ENCODE results near the gene KCNAB2.

KCNAB2 gene

DNA sequence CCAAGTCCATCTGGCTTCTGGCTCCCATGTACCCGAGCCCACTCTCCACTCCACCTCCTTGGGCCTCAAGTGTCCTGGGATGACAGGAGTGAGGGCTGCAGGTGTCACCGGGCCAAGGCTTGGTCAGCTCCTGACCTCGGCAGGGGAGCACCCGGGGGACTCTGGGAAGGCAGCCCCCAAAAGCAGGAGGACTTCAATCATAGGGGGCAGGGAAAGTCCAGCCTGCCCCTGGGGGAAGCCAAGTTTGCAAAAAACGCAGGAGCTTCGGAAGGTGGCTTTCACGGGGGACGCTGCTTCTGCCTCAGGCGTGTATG is 56.8 kb downstream of the KCNAB2 start:
- TF ChIP-seq PPARA (CRISPR knock-in tag; IDR thresholded peaks at IDR 0.05; ENCODE audit: borderline replicate concordance): no peak
- TF ChIP-seq, protein P1, sequence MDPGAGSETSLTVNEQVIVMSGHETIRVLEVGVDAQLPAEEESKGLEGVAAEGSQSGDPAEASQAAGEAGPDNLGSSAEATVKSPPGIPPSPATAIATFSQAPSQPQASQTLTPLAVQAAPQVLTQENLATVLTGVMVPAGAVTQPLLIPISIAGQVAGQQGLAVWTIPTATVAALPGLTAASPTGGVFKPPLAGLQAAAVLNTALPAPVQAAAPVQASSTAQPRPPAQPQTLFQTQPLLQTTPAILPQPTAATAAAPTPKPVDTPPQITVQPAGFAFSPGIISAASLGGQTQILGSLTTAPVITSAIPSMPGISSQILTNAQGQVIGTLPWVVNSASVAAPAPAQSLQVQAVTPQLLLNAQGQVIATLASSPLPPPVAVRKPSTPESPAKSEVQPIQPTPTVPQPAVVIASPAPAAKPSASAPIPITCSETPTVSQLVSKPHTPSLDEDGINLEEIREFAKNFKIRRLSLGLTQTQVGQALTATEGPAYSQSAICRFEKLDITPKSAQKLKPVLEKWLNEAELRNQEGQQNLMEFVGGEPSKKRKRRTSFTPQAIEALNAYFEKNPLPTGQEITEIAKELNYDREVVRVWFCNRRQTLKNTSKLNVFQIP (CRISPR knock-in tag; IDR thresholded peaks at IDR 0.05; ENCODE audit: borderline replicate concordance, low read depth): no peak
- TF ChIP-seq TSHZ2 (CRISPR knock-in tag; IDR thresholded peaks at IDR 0.05): no peak
- TF ChIP-seq, protein P2, sequence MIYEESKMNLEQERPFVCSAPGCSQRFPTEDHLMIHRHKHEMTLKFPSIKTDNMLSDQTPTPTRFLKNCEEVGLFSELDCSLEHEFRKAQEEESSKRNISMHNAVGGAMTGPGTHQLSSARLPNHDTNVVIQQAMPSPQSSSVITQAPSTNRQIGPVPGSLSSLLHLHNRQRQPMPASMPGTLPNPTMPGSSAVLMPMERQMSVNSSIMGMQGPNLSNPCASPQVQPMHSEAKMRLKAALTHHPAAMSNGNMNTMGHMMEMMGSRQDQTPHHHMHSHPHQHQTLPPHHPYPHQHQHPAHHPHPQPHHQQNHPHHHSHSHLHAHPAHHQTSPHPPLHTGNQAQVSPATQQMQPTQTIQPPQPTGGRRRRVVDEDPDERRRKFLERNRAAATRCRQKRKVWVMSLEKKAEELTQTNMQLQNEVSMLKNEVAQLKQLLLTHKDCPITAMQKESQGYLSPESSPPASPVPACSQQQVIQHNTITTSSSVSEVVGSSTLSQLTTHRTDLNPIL (CRISPR knock-in tag; IDR thresholded peaks at IDR 0.05; ENCODE audit: low read depth): no peak
- TF ChIP-seq ZNF565 (CRISPR knock-in tag; conservative IDR thresholded peaks at IDR 0.05; ENCODE audit: low read depth): no peak
- TF ChIP-seq RARB (CRISPR knock-in tag; IDR thresholded peaks at IDR 0.05): no peak
- no peak for TF ChIP-seq GLIS3 (CRISPR knock-in tag; IDR thresholded peaks at IDR 0.05)
- TF ChIP-seq ISL1 (CRISPR knock-in tag; IDR thresholded peaks at IDR 0.05): no peak
- no peak for TF ChIP-seq ZC3H10 (CRISPR knock-in tag; IDR thresholded peaks at IDR 0.05)
- TF ChIP-seq ZNF70 (CRISPR knock-in tag; IDR thresholded peaks at IDR 0.05): no peak
- no peak for TF ChIP-seq ZFP3 (CRISPR knock-in tag; IDR thresholded peaks at IDR 0.05)

DNA sequence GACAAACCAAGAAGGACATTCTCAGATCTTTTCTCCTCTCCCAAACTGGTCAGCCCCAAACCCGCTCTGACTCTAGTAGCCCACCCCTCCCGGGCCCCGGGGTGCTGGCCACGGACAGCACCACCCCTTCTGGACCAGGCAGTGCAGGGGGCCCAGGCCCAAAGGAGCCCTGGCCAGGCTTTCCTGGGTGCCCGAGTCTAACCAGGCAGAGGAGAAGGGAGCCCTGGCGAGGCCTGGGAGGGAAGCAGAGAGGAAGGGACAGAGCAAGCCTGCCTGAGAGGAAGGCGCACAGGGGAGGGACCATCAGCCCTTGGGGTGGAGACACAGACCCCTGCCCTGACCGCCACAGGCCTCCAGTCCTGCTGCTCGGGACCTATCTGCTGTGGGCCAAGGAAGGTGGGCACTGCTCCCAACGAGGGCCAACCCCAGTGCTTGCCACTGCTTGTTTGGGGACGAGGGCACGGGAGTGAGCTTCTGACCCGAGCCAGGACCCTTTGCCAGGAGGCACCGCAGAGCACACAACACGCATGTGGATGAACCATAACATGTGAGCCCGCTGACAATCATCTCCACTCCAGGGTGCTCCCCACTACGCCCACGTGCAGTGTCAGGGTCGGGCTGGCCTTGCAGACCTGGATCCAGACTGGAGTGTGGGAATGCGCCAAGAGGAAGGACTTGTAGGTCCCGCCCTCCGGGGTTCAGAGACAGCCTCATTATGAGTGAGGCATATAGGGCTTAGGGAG is 57.6 kb downstream of the KCNAB2 start:
- no peak for ATAC-seq
- no peak for TF ChIP-seq TSHZ2 (CRISPR knock-in tag; IDR thresholded peaks at IDR 0.05)
- no peak for TF ChIP-seq ARNTL (CRISPR knock-in tag; IDR thresholded peaks at IDR 0.05; ENCODE audit: borderline replicate concordance, low read depth)
- TF ChIP-seq OSR1 (CRISPR knock-in tag; IDR thresholded peaks at IDR 0.05): no peak
- no peak for TF ChIP-seq ESRRG (CRISPR knock-in tag; IDR thresholded peaks at IDR 0.05)
- no peak for TF ChIP-seq ZNF565 (CRISPR knock-in tag; conservative IDR thresholded peaks at IDR 0.05; ENCODE audit: low read depth)
- no peak for TF ChIP-seq SNAI2 (CRISPR knock-in tag; IDR thresholded peaks at IDR 0.05)
- no peak for TF ChIP-seq TOX (CRISPR knock-in tag; IDR thresholded peaks at IDR 0.05; ENCODE audit: borderline replicate concordance)
- TF ChIP-seq ZNF8 (CRISPR knock-in tag; IDR thresholded peaks at IDR 0.05): no peak
- TF ChIP-seq ZFP3 (CRISPR knock-in tag; IDR thresholded peaks at IDR 0.05): no peak
- TF ChIP-seq CSDC2 (CRISPR knock-in tag; IDR thresholded peaks at IDR 0.05): no peak
- TF ChIP-seq, protein P3, sequence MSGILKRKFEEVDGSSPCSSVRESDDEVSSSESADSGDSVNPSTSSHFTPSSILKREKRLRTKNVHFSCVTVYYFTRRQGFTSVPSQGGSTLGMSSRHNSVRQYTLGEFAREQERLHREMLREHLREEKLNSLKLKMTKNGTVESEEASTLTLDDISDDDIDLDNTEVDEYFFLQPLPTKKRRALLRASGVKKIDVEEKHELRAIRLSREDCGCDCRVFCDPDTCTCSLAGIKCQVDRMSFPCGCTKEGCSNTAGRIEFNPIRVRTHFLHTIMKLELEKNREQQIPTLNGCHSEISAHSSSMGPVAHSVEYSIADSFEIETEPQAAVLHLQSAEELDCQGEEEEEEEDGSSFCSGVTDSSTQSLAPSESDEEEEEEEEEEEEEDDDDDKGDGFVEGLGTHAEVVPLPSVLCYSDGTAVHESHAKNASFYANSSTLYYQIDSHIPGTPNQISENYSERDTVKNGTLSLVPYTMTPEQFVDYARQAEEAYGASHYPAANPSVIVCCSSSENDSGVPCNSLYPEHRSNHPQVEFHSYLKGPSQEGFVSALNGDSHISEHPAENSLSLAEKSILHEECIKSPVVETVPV (CRISPR knock-in tag; IDR thresholded peaks at IDR 0.05): no peak
- no peak for TF ChIP-seq ZFP30 (CRISPR knock-in tag; IDR thresholded peaks at IDR 0.05)
- no peak for TF ChIP-seq PPARA (CRISPR knock-in tag; IDR thresholded peaks at IDR 0.05; ENCODE audit: borderline replicate concordance)

More for the DNA sequence above, 56.8 kb downstream of the KCNAB2 start:
- ATAC-seq: no peak

Measured in SK-N-SH treated with all-trans-retinoic acid at 6 μM for 48 hours (cell line).